ENCODE measurements around the gene GZMM. TPM values are rescaled to one million over a fixed set of nuclear protein-coding genes. Genes with fewer than 3 reads are reported as not detected.

GZMM gene
- total RNA-seq, 1 donor from 2014 or later = not detected

- Histone ChIP-seq H3K79me2 (ENCODE audit: low read depth) (no peaks in the 10 kb centered on the region), H3F3A (ENCODE audit: low read depth) (peaks cover 33% of the 10 kb centered on the region), H3K4me1 (no peaks in the 10 kb centered on the region), H3K27me3 (peaks cover 57% of the 10 kb centered on the region), H3K9me3 (ENCODE audit: low read depth) (no peaks in the 10 kb centered on the region), H3K27ac (no peak overlapping the region), H3K4me2 (no peak overlapping the region), H3K9ac (no peak overlapping the region), H2AFZ (replicated peaks) (no peak overlapping the region), H4K20me1 (ENCODE audit: low read depth) (peaks cover 83% of the 10 kb centered on the region), H3K4me3 (no peak overlapping the region), H3K36me3 (no peaks in the 10 kb centered on the region)
- peak overlapping the region; percentile 13 for H3K4me3 Mint-ChIP-seq
- TF ChIP-seq EZH2phosphoT487 (IDR thresholded peaks at IDR 0.05) (no peak), EZH2 (IDR thresholded peaks at IDR 0.05) (peak; percentile 16)
- TF ChIP-seq, protein P1, sequence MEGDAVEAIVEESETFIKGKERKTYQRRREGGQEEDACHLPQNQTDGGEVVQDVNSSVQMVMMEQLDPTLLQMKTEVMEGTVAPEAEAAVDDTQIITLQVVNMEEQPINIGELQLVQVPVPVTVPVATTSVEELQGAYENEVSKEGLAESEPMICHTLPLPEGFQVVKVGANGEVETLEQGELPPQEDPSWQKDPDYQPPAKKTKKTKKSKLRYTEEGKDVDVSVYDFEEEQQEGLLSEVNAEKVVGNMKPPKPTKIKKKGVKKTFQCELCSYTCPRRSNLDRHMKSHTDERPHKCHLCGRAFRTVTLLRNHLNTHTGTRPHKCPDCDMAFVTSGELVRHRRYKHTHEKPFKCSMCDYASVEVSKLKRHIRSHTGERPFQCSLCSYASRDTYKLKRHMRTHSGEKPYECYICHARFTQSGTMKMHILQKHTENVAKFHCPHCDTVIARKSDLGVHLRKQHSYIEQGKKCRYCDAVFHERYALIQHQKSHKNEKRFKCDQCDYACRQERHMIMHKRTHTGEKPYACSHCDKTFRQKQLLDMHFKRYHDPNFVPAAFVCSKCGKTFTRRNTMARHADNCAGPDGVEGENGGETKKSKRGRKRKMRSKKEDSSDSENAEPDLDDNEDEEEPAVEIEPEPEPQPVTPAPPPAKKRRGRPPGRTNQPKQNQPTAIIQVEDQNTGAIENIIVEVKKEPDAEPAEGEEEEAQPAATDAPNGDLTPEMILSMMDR (IDR thresholded peaks at IDR 0.05) = peak; percentile 69
- peaks cover 10% of the 10 kb centered on the region for H3K4me1 Mint-ChIP-seq
- H3K27ac Mint-ChIP-seq = no peak overlapping the region
- H3K36me3 Mint-ChIP-seq = no peaks in the 10 kb centered on the region
- H3K27me3 Mint-ChIP-seq (ENCODE audit: insufficient read depth, low read depth) = peaks cover 29% of the 10 kb centered on the region
- DNase-seq (ENCODE audit: low spot score) = peak; percentile 89
- H3K9me3 Mint-ChIP-seq = peaks cover 3% of the 10 kb centered on the region
These were observed 44.4 kb downstream of the GZMM start for GRCh38 chr19:588093-588740.

DNA sequence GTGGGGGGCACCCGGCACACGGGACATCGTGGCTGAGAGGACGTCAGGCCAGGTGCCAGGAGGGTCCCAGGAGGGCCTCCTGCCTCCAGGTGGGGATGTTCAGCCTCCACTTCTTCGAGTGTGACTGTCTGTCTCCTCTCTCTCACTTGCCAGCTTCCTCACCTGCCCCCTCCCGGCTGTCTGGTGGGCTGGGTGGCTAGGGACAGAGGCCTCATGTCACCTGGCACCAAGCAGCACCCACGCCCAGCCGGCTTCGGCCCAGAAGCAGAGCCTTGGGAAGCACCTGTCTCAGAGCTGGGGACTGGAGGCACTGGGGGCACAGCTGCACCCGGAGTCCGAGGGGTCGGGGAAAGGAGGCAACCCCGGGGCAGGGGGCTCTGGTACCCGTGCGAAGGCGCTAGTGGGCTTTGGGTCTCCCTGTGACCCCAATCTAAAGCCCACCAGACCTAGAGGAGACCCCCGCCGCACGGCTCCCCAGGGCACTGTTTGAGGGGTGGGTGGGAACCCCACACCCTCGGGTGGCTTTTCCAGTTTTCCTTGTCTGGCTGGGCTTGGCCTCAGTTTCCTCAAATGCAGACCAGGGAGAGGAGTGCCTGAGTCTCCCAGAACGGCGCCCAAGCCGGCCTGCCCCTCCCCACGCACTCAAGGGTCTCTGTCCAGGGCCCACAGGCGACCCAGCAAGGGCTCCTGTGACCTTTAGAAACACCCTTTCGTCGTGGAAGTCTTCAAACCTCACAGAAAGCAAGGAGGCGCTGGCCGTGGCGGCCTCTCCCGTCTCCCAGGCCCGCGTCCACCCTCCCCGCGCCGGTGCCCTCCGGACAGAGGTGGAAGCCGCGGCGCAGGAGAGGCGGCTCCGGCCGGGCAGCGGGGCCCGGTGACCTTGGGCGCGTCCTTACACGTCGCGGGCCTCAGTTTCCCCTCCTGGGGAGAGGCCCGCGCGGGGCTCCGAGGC, 45.2 kb downstream of the GZMM start:
- H3K9ac ChIP-seq = no peak overlapping the region
- peaks cover 65% of the 10 kb centered on the region for H3K27me3 ChIP-seq
- Mint-ChIP-seq H3K27ac (no peak overlapping the region), H3K27me3 (ENCODE audit: insufficient read depth, low read depth) (peaks cover 36% of the 10 kb centered on the region), H3K4me1 (peaks cover 6% of the 10 kb centered on the region), H3K36me3 (no peaks in the 10 kb centered on the region), H3K4me3 (peak overlapping the region; percentile 78), H3K9me3 (peaks cover 4% of the 10 kb centered on the region)
- H3K36me3 ChIP-seq = no peaks in the 10 kb centered on the region
- H4K20me1 ChIP-seq (ENCODE audit: low read depth) = peaks cover 79% of the 10 kb centered on the region
- H3F3A ChIP-seq (ENCODE audit: low read depth) = peaks cover 26% of the 10 kb centered on the region
- H3K4me3 ChIP-seq = no peak overlapping the region
- H3K4me2 ChIP-seq = peak overlapping the region; percentile 62
- no peak overlapping the region for H3K27ac ChIP-seq
- H2AFZ ChIP-seq (replicated peaks) = no peak overlapping the region
- H3K9me3 ChIP-seq (ENCODE audit: low read depth) = no peaks in the 10 kb centered on the region
- H3K79me2 ChIP-seq (ENCODE audit: low read depth) = no peaks in the 10 kb centered on the region
- TF ChIP-seq, protein P1 (IDR thresholded peaks at IDR 0.05) = no peak
- TF ChIP-seq EZH2phosphoT487 (IDR thresholded peaks at IDR 0.05) (peak; percentile 86), EZH2 (IDR thresholded peaks at IDR 0.05) (peak; percentile 71)
- peak; percentile 54 for DNase-seq (ENCODE audit: low spot score)
- no peaks in the 10 kb centered on the region for H3K4me1 ChIP-seq

GRCh38 chr19:589693-590395, 46.0 kb downstream of the GZMM start, which contains the start of gene HCN2:
Gene HCN2, plus strand, starts transcription at chr19:589881. Its CDS starts 65 bp downstream, at chr19:589946.
- peaks cover 37% of the 10 kb centered on the region for H3K27me3 Mint-ChIP-seq (ENCODE audit: insufficient read depth, low read depth)
- H3K36me3 Mint-ChIP-seq = no peaks in the 10 kb centered on the region
- Histone ChIP-seq H3K27me3 (peaks cover 73% of the 10 kb centered on the region), H3K9ac (no peak within 1 kb of the TSS), H3K4me1 (no peaks in the 10 kb centered on the region), H4K20me1 (ENCODE audit: low read depth) (peaks cover 79% of the 10 kb centered on the region), H3K79me2 (ENCODE audit: low read depth) (no peaks in the 10 kb centered on the region), H2AFZ (replicated peaks) (no peak within 1 kb of the TSS), H3K4me2 (peak within 1 kb of the TSS; percentile 62), H3K4me3 (no peak within 1 kb of the TSS), H3K36me3 (no peaks in the 10 kb centered on the region), H3K27ac (no peak within 1 kb of the TSS), H3F3A (ENCODE audit: low read depth) (peaks cover 24% of the 10 kb centered on the region), H3K9me3 (ENCODE audit: low read depth) (no peaks in the 10 kb centered on the region)
- peaks cover 5% of the 10 kb centered on the region for H3K4me1 Mint-ChIP-seq
- H3K4me3 Mint-ChIP-seq = peak within 1 kb of the TSS; percentile 78
- no peak within 1 kb of the TSS for H3K27ac Mint-ChIP-seq
- TF ChIP-seq, protein P1 (IDR thresholded peaks at IDR 0.05) = no peak
- TF ChIP-seq EZH2 (IDR thresholded peaks at IDR 0.05) = no peak
- TF ChIP-seq EZH2phosphoT487 (IDR thresholded peaks at IDR 0.05) = no peak
- H3K9me3 Mint-ChIP-seq = peaks cover 4% of the 10 kb centered on the region
- DNase-seq (ENCODE audit: low spot score) = no peak

All from neural progenitor cell (in vitro differentiated cells).